Naive B cell (primary cell): Measurements from ENCODE around the gene ACSS1. TPM values are rescaled to one million over a fixed set of nuclear protein-coding genes. Genes with fewer than 3 reads are reported as not detected.
A peak's percentile ranks its signal among the peaks of the same experiment; 100 is the strongest.

Source experiments
- ATAC-seq, 2 donors: fragments of 150-1000 bp; cut with Tn5 transposase; 2 replicates each; pipeline ENCODE4 v1.10.0; 2021; ENCODE audit warnings: low read depth in 2 of 2, mild to moderate bottlenecking in 2 of 2, moderate library complexity in 2 of 2
- DNase-seq: peaks from one replicate; pipeline ENCODE4 v3.0.0; 2022
- H3K27ac Mint-ChIP-seq, 6 donors: one replicate each; pipeline ENCODE4 v1.8.0; 2020 to 2022; ENCODE audit warnings: mild to moderate bottlenecking in 6 of 6, mixed read lengths in 6 of 6, moderate library complexity in 5 of 6, inconsistent platforms in 2 of 6
- H3K27me3 Mint-ChIP-seq, 3 donors: one replicate each; pipeline ENCODE4 v1.8.0; 2021 to 2022; ENCODE audit warnings: mixed read lengths in 3 of 3, mild to moderate bottlenecking in 1 of 3
- H3K36me3 Mint-ChIP-seq, 2 donors: one replicate each; pipeline ENCODE4 v1.8.0; 2020 to 2022; ENCODE audit warnings: mixed read lengths in 2 of 2, inconsistent platforms in 1 of 2, mild to moderate bottlenecking in 1 of 2
- H3K4me1 Mint-ChIP-seq, 3 donors: one replicate each; pipeline ENCODE4 v1.8.0; 2020 to 2022; ENCODE audit warnings: mixed read lengths in 3 of 3, inconsistent platforms in 1 of 3, mild to moderate bottlenecking in 1 of 3, moderate library complexity in 1 of 3
- H3K4me3 Mint-ChIP-seq, 8 donors: one replicate each; pipeline ENCODE4 v1.8.0; 2020 to 2022; ENCODE audit warnings: mild to moderate bottlenecking in 8 of 8, mixed read lengths in 8 of 8, moderate library complexity in 8 of 8, inconsistent platforms in 2 of 8
- H3K9me3 Mint-ChIP-seq, 7 donors: one replicate each; pipeline ENCODE4 v1.8.0; 2020 to 2022; ENCODE audit warnings: mixed read lengths in 7 of 7, mild to moderate bottlenecking in 5 of 7, inconsistent platforms in 2 of 7, moderate library complexity in 1 of 7
- polyA plus RNA-seq, 6 donors: library from polyadenylated mRNA; unstranded; fragments of 300-500 nt; fragmentation: Illumina TruSeq; gene quantifications; one replicate each; pipeline ENCODE4 v1.2.3, GENCODE V29; 2021; ENCODE audit warnings: low read depth in 6 of 6

Gene ACSS1
- polyA plus RNA-seq, 6 donors from 2014 or later, result 84.6 to 115 (median 92.8) TPM

- peaks cover 0 to 5% (median 0%) of the 10 kb centered on the region in 3 donors for H3K4me1 Mint-ChIP-seq
- peaks cover 35 to 44% of the 10 kb centered on the region in 2 donors for H3K36me3 Mint-ChIP-seq
- no peak overlapping the region for H3K27ac Mint-ChIP-seq
- DNase-seq (no peak), ATAC-seq (no peak)
- no peaks in the 10 kb centered on the region for H3K9me3 Mint-ChIP-seq
- no peaks in the 10 kb centered on the region for H3K27me3 Mint-ChIP-seq
- H3K4me3 Mint-ChIP-seq, result no peak overlapping the region
These were observed 94.0 kb downstream of the ACSS1 start for GRCh38 chr20:24963672-24964505.

DNA sequence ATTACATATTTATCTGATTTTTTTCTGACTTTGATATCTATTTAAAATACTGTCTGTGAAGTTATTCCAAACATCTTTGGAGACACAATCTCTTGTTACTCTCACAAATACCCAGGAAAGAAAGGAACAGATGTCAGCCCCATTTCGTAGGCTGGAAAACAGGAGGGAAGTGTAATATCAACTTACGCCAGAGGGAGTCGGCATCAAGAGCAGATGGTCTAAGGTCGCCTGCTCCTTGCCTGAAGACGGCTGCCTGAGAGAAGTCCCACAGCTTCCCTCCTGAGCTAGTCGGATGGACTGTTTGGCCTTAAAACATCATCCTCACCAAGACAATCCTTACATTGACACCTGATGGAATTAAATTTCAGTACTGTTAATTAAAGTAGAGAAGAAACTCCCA, 95.4 kb downstream of the ACSS1 start:
- no peak overlapping the region for H3K4me3 Mint-ChIP-seq
- peaks cover 0 to 3% (median 0%) of the 10 kb centered on the region in 3 donors for H3K4me1 Mint-ChIP-seq
- peak overlapping the region in 1 of 6 donors; percentile 13 for H3K27ac Mint-ChIP-seq
- no peak for ATAC-seq
- H3K27me3 Mint-ChIP-seq, result no peaks in the 10 kb centered on the region
- DNase-seq, result no peak
- H3K9me3 Mint-ChIP-seq, result no peaks in the 10 kb centered on the region
- peaks cover 32 to 33% of the 10 kb centered on the region in 2 donors for H3K36me3 Mint-ChIP-seq

DNA sequence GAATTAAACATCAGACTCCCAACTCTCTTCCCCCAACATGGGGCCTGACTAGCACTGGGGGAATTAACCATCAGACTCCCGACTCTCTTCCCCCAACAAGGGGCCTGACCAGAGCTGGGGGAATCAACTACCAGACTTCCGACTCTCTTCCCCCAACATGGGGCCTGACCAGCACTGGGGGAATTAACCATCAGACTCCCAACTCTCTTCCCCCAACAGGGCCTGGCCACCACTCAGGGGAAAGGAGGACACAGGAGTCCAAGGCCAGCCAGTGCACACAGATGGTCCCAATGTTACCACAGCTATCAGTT, 95.8 kb downstream of the ACSS1 start:
- Mint-ChIP-seq H3K27ac (peak overlapping the region in 3 of 6 donors; percentile 42 to 66 (median 47)), H3K4me3 (no peak overlapping the region), H3K27me3 (no peaks in the 10 kb centered on the region), H3K36me3 (peaks cover 28 to 33% of the 10 kb centered on the region in 2 donors), H3K9me3 (no peaks in the 10 kb centered on the region), H3K4me1 (no peaks in the 10 kb centered on the region)
- ATAC-seq (no peak), DNase-seq (no peak)

DNA sequence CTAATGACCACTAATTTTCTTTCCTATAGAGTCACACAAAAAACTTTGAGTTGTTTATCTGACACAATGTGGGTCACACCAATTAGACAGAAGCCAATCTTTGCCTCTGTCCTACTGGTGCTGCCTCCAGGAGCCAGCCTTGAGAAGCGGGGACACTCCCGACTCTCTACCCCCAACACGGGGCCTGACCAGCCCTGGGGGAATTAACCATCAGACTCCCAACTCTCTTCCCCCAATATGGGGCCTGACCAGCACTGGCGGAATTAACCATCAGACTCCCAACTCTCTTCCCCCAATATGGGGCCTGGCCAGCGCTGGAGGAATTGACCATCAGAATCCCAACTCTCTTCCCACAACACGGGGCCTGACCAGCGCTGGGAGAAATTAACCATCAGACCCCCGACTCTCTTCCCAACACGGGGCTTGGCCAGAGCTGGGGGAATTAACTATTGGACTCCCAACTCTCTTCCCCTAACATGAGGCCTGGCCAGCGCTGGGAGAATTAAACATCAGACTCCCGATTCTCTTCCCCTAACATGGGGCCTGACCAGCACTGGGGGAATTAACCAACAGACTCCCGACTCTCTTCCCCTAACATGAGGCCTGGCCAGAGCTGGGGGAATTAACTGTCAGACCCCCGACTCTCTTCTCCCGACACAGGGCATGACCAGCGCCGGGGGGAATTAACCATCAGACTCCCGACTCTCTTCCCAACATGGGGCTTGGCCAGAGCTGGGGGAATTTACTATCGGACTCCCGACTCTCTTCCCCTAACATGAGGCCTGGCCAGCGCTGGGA, 96.4 kb downstream of the ACSS1 start:
- H3K4me1 Mint-ChIP-seq, result no peaks in the 10 kb centered on the region

GRCh38 chr20:24960861-24961260, 97.1 kb downstream of the ACSS1 start:
- Mint-ChIP-seq H3K4me3 (no peak overlapping the region), H3K36me3 (peaks cover 24 to 27% of the 10 kb centered on the region in 2 donors), H3K27me3 (no peaks in the 10 kb centered on the region), H3K9me3 (no peaks in the 10 kb centered on the region), H3K4me1 (no peaks in the 10 kb centered on the region), H3K27ac (no peak overlapping the region)
- no peak for DNase-seq
- no peak for ATAC-seq

More for the DNA sequence above, 96.4 kb downstream of the ACSS1 start:
- no peak for DNase-seq
- Mint-ChIP-seq H3K9me3 (no peaks in the 10 kb centered on the region), H3K27me3 (no peaks in the 10 kb centered on the region), H3K36me3 (peaks cover 26 to 33% of the 10 kb centered on the region in 2 donors), H3K27ac (peak overlapping the region in 3 of 6 donors; percentile 42 to 66 (median 59)), H3K4me3 (no peak overlapping the region)
- ATAC-seq, result no peak

DNA sequence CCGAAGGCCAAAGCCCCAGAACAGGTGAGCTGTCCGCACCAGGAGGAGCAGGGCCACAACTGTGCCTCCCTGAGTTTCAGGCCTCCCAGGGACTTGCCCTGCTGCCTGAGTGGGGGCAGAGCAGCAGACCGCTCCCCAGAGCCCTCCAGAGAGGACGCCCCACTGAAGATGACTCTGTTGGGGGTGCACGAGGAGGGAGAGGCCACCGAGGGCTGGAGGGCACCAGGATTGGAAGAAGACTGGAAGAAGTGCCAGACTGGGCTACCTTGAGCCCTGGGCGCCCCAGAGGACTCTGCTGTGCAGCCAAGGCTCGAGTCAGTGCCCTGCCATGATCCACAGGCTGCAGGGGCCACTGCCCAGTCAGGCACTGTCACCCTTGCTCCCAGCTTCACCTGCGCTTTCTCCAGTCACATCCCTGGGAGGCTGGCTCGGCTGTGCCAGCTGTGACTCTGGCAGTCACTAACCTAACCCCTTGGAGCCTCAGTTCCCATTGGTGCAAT, 97.6 kb downstream of the ACSS1 start:
- Mint-ChIP-seq H3K4me3 (no peak overlapping the region), H3K36me3 (peaks cover 19 to 26% of the 10 kb centered on the region in 2 donors), H3K4me1 (peaks cover 0 to 5% (median 4%) of the 10 kb centered on the region in 3 donors), H3K9me3 (no peaks in the 10 kb centered on the region), H3K27ac (peak overlapping the region in 1 of 6 donors; percentile 71), H3K27me3 (no peaks in the 10 kb centered on the region)
- DNase-seq, result no peak
- ATAC-seq, result no peak

- Mint-ChIP-seq H3K4me1 (peaks cover 4 to 11% (median 10%) of the 10 kb centered on the region in 3 donors), H3K36me3 (peaks cover 13 to 23% of the 10 kb centered on the region in 2 donors), H3K9me3 (no peaks in the 10 kb centered on the region), H3K27me3 (no peaks in the 10 kb centered on the region), H3K4me3 (no peak overlapping the region), H3K27ac (peak overlapping the region in 1 of 6 donors; percentile 63)
- DNase-seq, result no peak
- no peak for ATAC-seq
These were observed 98.2 kb downstream of the ACSS1 start for GRCh38 chr20:24959591-24960301.

GRCh38 chr20:24958506-24959385, 99.2 kb downstream of the ACSS1 start:
- no peaks in the 10 kb centered on the region for H3K9me3 Mint-ChIP-seq
- H3K27ac Mint-ChIP-seq, result no peak overlapping the region
- peaks cover 10 to 17% of the 10 kb centered on the region in 2 donors for H3K36me3 Mint-ChIP-seq
- no peak for DNase-seq
- no peaks in the 10 kb centered on the region for H3K27me3 Mint-ChIP-seq
- ATAC-seq, result no peak
- H3K4me3 Mint-ChIP-seq, result no peak overlapping the region
- peaks cover 10 to 19% (median 16%) of the 10 kb centered on the region in 3 donors for H3K4me1 Mint-ChIP-seq

- Mint-ChIP-seq H3K4me1 (peaks cover 10 to 21% (median 17%) of the 10 kb centered on the region in 3 donors), H3K9me3 (no peaks in the 10 kb centered on the region), H3K4me3 (peak overlapping the region in 1 of 8 donors; percentile 28), H3K36me3 (peaks cover 0 to 6% of the 10 kb centered on the region in 2 donors), H3K27ac (no peak overlapping the region), H3K27me3 (no peaks in the 10 kb centered on the region)
- ATAC-seq (no peak), DNase-seq (no peak)
These were observed 100.5 kb downstream of the ACSS1 start for GRCh38 chr20:24957326-24958016.
